ENCODE data around the gene MARK2.
A peak's percentile ranks its signal among the peaks of the same experiment; 100 is the strongest.

Gene MARK2

GRCh38 chr11:63917692-63918506 is 79.0 kb downstream of the MARK2 start:
- TF ChIP-seq CTCF (IDR thresholded peaks at IDR 0.05; ENCODE audit: borderline replicate concordance, insufficient read depth, low read depth, low read length) = no peak
- H3K4me3 ChIP-seq (ENCODE audit: low read depth, low read length) = peak overlapping the region; percentile 50

DNA sequence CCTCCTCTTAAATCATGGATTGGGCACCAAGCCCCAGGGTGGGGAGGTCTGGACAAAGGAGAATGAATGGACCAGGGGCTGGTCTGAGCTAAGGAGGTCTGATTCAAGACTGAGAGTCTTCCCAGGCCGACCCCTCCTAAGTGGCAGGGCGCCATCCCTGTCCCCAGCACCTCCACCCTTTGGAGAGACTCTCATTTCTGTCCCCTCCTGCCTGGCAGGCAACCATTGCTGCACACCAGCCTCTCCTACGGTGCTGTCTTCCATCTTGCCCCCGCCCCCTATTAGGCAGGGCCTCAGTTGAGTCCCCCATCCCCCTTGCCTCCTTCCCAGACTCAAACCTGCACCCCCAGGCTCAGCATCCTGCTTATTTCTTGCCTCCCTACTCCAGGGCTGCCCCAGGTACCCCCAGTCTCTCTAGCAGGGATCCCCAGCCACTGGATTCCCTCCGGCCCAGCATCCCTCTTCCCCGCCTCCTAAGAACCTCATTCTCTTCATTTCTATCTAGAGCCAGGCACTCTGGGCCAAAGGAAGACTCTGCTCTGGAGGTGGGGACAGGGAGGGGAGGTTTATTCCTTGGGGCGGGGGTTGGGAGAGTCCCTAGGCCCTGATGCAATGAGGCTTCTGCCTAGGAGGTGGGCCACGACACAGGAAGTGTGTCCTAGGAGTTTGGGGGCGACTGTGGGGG is 79.7 kb downstream of the MARK2 start:
- TF ChIP-seq CTCF (IDR thresholded peaks at IDR 0.05; ENCODE audit: borderline replicate concordance, insufficient read depth, low read depth, low read length) = no peak
- H3K4me3 ChIP-seq (ENCODE audit: low read depth, low read length) = no peak overlapping the region

- no peak overlapping the region for H3K4me3 ChIP-seq (ENCODE audit: low read depth, low read length)
- TF ChIP-seq CTCF (IDR thresholded peaks at IDR 0.05; ENCODE audit: borderline replicate concordance, insufficient read depth, low read depth, low read length) = no peak
These were observed 80.6 kb downstream of the MARK2 start for GRCh38 chr11:63919267-63920125.

- TF ChIP-seq CTCF (IDR thresholded peaks at IDR 0.05; ENCODE audit: borderline replicate concordance, insufficient read depth, low read depth, low read length) = no peak
- no peak overlapping the region for H3K4me3 ChIP-seq (ENCODE audit: low read depth, low read length)
These were observed 81.4 kb downstream of the MARK2 start for GRCh38 chr11:63920126-63920938.

DNA sequence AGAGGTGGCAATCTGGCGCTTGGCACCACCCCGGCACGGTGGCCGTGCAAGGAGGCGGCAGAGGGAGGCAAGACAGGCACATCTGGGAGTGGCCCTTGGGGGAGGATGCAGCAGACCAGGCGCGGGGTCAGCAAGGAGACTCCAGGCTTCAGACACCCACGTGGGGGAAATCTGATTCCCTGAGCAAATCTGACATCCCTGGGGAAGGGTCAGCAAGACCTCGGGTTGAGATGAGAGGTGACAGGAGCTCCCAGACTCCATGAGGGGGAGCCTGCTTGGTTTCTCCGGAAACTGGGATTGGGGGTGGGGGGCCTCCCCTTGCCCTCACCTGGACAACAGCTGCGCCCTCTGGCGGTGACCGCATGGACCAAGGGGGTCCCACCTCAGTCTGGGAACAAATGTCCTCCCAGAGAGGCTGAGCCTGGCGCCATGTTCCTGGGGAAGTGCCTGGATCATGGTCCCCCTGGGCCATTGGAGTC is 82.1 kb downstream of the MARK2 start:
- H3K4me3 ChIP-seq (ENCODE audit: low read depth, low read length) = no peak overlapping the region
- peak; percentile 83 for TF ChIP-seq CTCF (IDR thresholded peaks at IDR 0.05; ENCODE audit: borderline replicate concordance, insufficient read depth, low read depth, low read length)

- H3K4me3 ChIP-seq (ENCODE audit: low read depth, low read length) = no peak overlapping the region
- TF ChIP-seq CTCF (IDR thresholded peaks at IDR 0.05; ENCODE audit: borderline replicate concordance, insufficient read depth, low read depth, low read length) = no peak
These were observed 83.8 kb downstream of the MARK2 start for GRCh38 chr11:63922673-63923192.

All from GM12875 (cell line).